ENCODE data around the gene SLC2A14. TPM values are rescaled to one million over a fixed set of nuclear protein-coding genes. Genes with fewer than 3 reads are reported as not detected.
"Not testable (repeated sequence)": the region's sequence is repeated elsewhere in the genome, so short reads cannot be mapped to it uniquely, and the experiment has no call there.

The SLC2A14 gene
- total RNA-seq, 1 donor from 2014 or later, result not detected

DNA sequence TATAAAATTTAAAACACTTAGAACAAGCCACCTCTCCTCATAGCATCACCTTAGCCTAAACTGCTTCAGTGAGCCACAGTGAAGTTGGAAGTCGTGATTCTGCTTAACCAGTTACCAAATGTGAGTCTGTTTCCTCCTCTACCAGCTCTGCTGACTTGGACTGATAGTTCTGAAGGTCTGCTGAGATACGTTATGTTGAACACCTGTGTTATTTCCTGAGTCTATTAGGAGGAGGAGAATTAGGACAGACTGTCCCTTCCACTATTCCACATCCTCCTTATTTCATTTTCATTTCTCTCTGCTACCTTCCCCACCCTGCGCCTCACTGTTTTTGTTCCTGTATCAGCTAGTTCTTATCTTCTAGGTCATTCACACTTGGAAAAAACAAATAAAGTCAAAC, 2.4 kb downstream of the SLC2A14 start:
- Histone ChIP-seq H3K9me3 (no peaks in the 10 kb centered on the region), H3K27ac (no peak overlapping the region), H3K4me3 (no peak overlapping the region), H3K36me3 (no peaks in the 10 kb centered on the region), H3K27me3 (peaks cover 10% of the 10 kb centered on the region), H3K4me1 (no peaks in the 10 kb centered on the region)
- TF ChIP-seq, protein P1, sequence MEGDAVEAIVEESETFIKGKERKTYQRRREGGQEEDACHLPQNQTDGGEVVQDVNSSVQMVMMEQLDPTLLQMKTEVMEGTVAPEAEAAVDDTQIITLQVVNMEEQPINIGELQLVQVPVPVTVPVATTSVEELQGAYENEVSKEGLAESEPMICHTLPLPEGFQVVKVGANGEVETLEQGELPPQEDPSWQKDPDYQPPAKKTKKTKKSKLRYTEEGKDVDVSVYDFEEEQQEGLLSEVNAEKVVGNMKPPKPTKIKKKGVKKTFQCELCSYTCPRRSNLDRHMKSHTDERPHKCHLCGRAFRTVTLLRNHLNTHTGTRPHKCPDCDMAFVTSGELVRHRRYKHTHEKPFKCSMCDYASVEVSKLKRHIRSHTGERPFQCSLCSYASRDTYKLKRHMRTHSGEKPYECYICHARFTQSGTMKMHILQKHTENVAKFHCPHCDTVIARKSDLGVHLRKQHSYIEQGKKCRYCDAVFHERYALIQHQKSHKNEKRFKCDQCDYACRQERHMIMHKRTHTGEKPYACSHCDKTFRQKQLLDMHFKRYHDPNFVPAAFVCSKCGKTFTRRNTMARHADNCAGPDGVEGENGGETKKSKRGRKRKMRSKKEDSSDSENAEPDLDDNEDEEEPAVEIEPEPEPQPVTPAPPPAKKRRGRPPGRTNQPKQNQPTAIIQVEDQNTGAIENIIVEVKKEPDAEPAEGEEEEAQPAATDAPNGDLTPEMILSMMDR (IDR thresholded peaks at IDR 0.05), result no peak
- intact Hi-C loops (cut with DNase I), result no loop called here
- DNase-seq (ENCODE audit: low spot score in 2 of 2), result no peak

DNA sequence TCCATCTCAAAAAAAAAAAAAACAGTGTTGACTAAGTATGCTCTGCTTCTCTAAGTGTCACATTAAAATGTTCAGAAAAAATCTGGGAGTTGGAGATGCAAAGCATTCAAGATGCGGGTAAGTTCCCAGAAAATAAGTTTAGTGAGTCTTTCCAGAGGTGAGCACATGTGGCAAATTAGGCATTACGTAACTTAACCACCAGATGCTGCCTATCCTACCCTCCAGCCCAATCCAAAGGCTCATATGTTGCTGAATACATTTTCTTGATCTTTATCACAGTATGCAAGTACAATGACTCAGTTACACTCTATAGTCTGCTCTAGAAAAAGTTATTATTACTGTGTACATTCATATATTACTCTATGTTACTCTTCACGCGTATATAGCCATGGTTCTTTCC, 3.6 kb downstream of the SLC2A14 start:
- no peak overlapping the region for H3K27ac ChIP-seq
- DNase-seq (ENCODE audit: low spot score in 2 of 2), result no peak
- TF ChIP-seq, protein P1 (IDR thresholded peaks at IDR 0.05), result no peak
- no peak overlapping the region for H3K4me3 ChIP-seq
- peaks cover 10% of the 10 kb centered on the region for H3K27me3 ChIP-seq
- intact Hi-C loops (cut with DNase I), result loop anchor here (10.0 kb wide), 1 partner anchor 66 kb away; the partner anchor contains the start of gene SLC2A3
- no peaks in the 10 kb centered on the region for H3K36me3 ChIP-seq
- no peaks in the 10 kb centered on the region for H3K4me1 ChIP-seq
- H3K9me3 ChIP-seq, result no peaks in the 10 kb centered on the region

DNA sequence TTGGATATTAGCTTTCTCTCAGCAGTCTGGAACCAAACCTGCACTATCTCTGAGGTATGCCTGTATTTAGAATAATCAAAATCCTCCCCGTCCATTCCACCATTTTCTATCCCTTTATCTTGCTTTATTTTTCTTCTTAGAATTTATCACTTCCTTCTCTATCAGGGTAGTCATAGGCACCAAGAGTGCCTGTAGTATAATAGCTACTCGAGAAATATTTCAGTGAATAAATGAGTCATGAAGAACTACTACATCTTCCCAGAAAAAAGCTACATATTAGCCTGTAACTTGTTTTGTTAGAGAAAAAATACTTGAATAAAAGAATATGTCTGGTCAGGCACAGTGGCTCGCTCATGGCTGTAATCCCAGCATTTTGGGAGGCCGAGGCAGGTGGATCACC, 4.3 kb downstream of the SLC2A14 start:
- intact Hi-C loops (cut with DNase I), result loop anchor here (10.0 kb wide), 1 partner anchor 66 kb away; the partner anchor contains the start of gene SLC2A3
- Histone ChIP-seq H3K4me1 (no peaks in the 10 kb centered on the region), H3K27me3 (peaks cover 10% of the 10 kb centered on the region), H3K9me3 (no peaks in the 10 kb centered on the region), H3K27ac (no peak overlapping the region), H3K4me3 (no peak overlapping the region), H3K36me3 (no peaks in the 10 kb centered on the region)
- TF ChIP-seq, protein P1 (IDR thresholded peaks at IDR 0.05), result no peak
- no peak for DNase-seq (ENCODE audit: low spot score in 2 of 2)

DNA sequence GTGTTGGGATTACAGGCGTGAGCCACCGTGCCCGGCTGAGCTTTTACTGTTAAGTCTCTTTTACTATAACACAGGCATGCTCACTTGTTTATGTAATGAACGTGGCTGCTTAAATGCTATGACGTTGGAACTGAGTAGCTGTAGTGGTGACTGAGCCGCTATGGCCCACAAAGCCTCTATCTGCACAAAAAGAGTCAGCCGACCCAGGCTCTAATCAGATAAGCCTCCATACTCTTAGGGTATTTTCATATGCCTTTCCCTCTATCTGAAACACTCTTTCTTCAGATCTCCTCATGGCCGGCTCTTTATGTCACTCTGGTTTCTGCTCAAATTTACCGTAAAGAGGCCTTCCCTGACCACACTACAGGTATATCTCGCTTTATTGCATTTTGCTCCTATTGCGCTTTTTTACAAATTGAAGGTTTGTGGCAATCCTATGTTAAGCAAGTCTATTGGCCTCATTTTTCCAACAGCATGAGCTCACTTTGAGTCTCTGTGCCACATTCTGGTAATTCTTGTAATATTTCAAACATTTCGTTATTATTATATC, 8.0 kb downstream of the SLC2A14 start:
- intact Hi-C loops (cut with DNase I), result loop anchor here (10.0 kb wide), 1 partner anchor 70 kb away; the partner anchor contains the start of gene SLC2A3
- TF ChIP-seq, protein P1 (IDR thresholded peaks at IDR 0.05), result no peak
- no peak for DNase-seq (ENCODE audit: low spot score in 2 of 2)
- Histone ChIP-seq H3K4me3 (no peak overlapping the region), H3K36me3 (no peaks in the 10 kb centered on the region), H3K4me1 (no peaks in the 10 kb centered on the region), H3K27me3 (no peaks in the 10 kb centered on the region), H3K9me3 (no peaks in the 10 kb centered on the region), H3K27ac (no peak overlapping the region)

- H3K9me3 ChIP-seq; DNase-seq (ENCODE audit: low spot score in 2 of 2); H3K27me3 ChIP-seq; H3K36me3 ChIP-seq; H3K27ac ChIP-seq; H3K4me1 ChIP-seq; H3K4me3 ChIP-seq: not testable (repeated sequence)
- intact Hi-C loops (cut with DNase I), result loop anchor here (10.0 kb wide), 1 partner anchor 72 kb away; the partner anchor contains the start of gene SLC2A3
Observed at GRCh38 chr12:7862814-7863348, 9.8 kb downstream of the SLC2A14 start.

GRCh38 chr12:7862301-7862700, 10.4 kb downstream of the SLC2A14 start:
- H3K36me3 ChIP-seq; H3K9me3 ChIP-seq; H3K4me1 ChIP-seq; DNase-seq (ENCODE audit: low spot score in 2 of 2); H3K4me3 ChIP-seq; H3K27me3 ChIP-seq; H3K27ac ChIP-seq: not testable (repeated sequence)
- intact Hi-C loops (cut with DNase I), result loop anchor here (10.0 kb wide), 1 partner anchor 72 kb away; the partner anchor contains the start of gene SLC2A3
